Measurements from ENCODE around the gene TYW1.
"Not testable (repeated sequence)": the region's sequence is repeated elsewhere in the genome, so short reads cannot be mapped to it uniquely, and the experiment has no call there.

TYW1 gene

GRCh38 chr7:66996444-66997191 lies at the start of gene TYW1:
Gene TYW1, plus strand, starts transcription at chr7:66996833. Its CDS starts 146 bp downstream, at chr7:66996979.
- peak; percentile 100 for DNase-seq (ENCODE audit: low read depth, low spot score)

- DNase-seq (ENCODE audit: low read depth, low spot score) = no peak
Observed at GRCh38 chr7:66948480-66949109, 48.0 kb upstream of the TYW1 start.

GRCh38 chr7:66950311-66950710 lies 46.3 kb upstream of the TYW1 start:
- DNase-seq (ENCODE audit: low read depth, low spot score) = no peak

- no peak for DNase-seq (ENCODE audit: low read depth, low spot score)
Observed at GRCh38 chr7:66950763-66951162, 45.9 kb upstream of the TYW1 start.

GRCh38 chr7:66952343-66953043 lies 44.1 kb upstream of the TYW1 start:
- peak; percentile 83 for DNase-seq (ENCODE audit: low read depth, low spot score)

GRCh38 chr7:66953044-66953427 lies 43.6 kb upstream of the TYW1 start:
- no peak for DNase-seq (ENCODE audit: low read depth, low spot score)

GRCh38 chr7:66957595-66958290 lies 38.9 kb upstream of the TYW1 start:
- no peak for DNase-seq (ENCODE audit: low read depth, low spot score)

GRCh38 chr7:66958538-66959350 lies 37.9 kb upstream of the TYW1 start:
- no peak for DNase-seq (ENCODE audit: low read depth, low spot score)

GRCh38 chr7:66960192-66960591 lies 36.4 kb upstream of the TYW1 start:
- no peak for DNase-seq (ENCODE audit: low read depth, low spot score)

- DNase-seq (ENCODE audit: low read depth, low spot score) = no peak
Observed at GRCh38 chr7:66961096-66961495, 35.5 kb upstream of the TYW1 start.

GRCh38 chr7:66964411-66964810 lies 32.2 kb upstream of the TYW1 start:
- no peak for DNase-seq (ENCODE audit: low read depth, low spot score)

GRCh38 chr7:66967029-66967428 lies 29.6 kb upstream of the TYW1 start:
- DNase-seq (ENCODE audit: low read depth, low spot score) = no peak

GRCh38 chr7:66969001-66969400 lies 27.6 kb upstream of the TYW1 start:
- not testable (repeated sequence) for DNase-seq (ENCODE audit: low read depth, low spot score)

GRCh38 chr7:66970310-66970709 lies 26.3 kb upstream of the TYW1 start:
- no peak for DNase-seq (ENCODE audit: low read depth, low spot score)

- peak; percentile 47 for DNase-seq (ENCODE audit: low read depth, low spot score)
Observed at GRCh38 chr7:66974986-66975590, 21.5 kb upstream of the TYW1 start.

- DNase-seq (ENCODE audit: low read depth, low spot score) = not testable (repeated sequence)
Observed at GRCh38 chr7:66978312-66978711, 18.3 kb upstream of the TYW1 start.

GRCh38 chr7:66979013-66979412 lies 17.6 kb upstream of the TYW1 start:
- not testable (repeated sequence) for DNase-seq (ENCODE audit: low read depth, low spot score)

- DNase-seq (ENCODE audit: low read depth, low spot score) = not testable (repeated sequence)
Observed at GRCh38 chr7:66980336-66980735, 16.3 kb upstream of the TYW1 start.

GRCh38 chr7:66989552-66989951 lies 7.1 kb upstream of the TYW1 start:
- not testable (repeated sequence) for DNase-seq (ENCODE audit: low read depth, low spot score)

- DNase-seq (ENCODE audit: low read depth, low spot score) = not testable (repeated sequence)
Observed at GRCh38 chr7:66994051-66994450, 2.6 kb upstream of the TYW1 start.

GRCh38 chr7:66994691-66995049 lies 2.0 kb upstream of the TYW1 start:
- peak; percentile 70 for DNase-seq (ENCODE audit: low read depth, low spot score)
